ENCODE results near the gene P4HA2. TPM values are rescaled to one million over a fixed set of nuclear protein-coding genes. Genes with fewer than 3 reads are reported as not detected.
A peak's percentile ranks its signal among the peaks of the same experiment; 100 is the strongest.

Gene P4HA2
- total RNA-seq, 1 experiment from 2014 or later, result 25.1 TPM

GRCh38 chr5:132226516-132227234, 978 bp downstream of the P4HA2 start:
- Histone ChIP-seq H3K36me3 (ENCODE audit: control insufficient read depth, insufficient read depth, low read length) (no peaks in the 10 kb centered on the region), H3K9me3 (ENCODE audit: control insufficient read depth, insufficient read depth, low read depth, low read length) (no peaks in the 10 kb centered on the region), H3K4me3 (ENCODE audit: low read depth in 2 of 2, low read length in 2 of 2) (peak overlapping the region; percentile 57 to 60), H3K27ac (ENCODE audit: low read length) (no peak overlapping the region), H3K4me1 (ENCODE audit: control insufficient read depth, insufficient read depth, low read length) (no peaks in the 10 kb centered on the region), H3K27me3 (ENCODE audit: control insufficient read depth, insufficient read depth, low read length) (no peaks in the 10 kb centered on the region)
- TF ChIP-seq REST (IDR thresholded peaks at IDR 0.05; ENCODE audit: insufficient read depth in 1 of 2, low read depth in 2 of 2, low read length in 1 of 2), result no peak
- TF ChIP-seq, protein P1, sequence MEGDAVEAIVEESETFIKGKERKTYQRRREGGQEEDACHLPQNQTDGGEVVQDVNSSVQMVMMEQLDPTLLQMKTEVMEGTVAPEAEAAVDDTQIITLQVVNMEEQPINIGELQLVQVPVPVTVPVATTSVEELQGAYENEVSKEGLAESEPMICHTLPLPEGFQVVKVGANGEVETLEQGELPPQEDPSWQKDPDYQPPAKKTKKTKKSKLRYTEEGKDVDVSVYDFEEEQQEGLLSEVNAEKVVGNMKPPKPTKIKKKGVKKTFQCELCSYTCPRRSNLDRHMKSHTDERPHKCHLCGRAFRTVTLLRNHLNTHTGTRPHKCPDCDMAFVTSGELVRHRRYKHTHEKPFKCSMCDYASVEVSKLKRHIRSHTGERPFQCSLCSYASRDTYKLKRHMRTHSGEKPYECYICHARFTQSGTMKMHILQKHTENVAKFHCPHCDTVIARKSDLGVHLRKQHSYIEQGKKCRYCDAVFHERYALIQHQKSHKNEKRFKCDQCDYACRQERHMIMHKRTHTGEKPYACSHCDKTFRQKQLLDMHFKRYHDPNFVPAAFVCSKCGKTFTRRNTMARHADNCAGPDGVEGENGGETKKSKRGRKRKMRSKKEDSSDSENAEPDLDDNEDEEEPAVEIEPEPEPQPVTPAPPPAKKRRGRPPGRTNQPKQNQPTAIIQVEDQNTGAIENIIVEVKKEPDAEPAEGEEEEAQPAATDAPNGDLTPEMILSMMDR (IDR thresholded peaks at IDR 0.05), result no peak
- TF ChIP-seq TCF7L2 (IDR thresholded peaks at IDR 0.05; ENCODE audit: low read depth, low read length), result no peak
- no peak for TF ChIP-seq SIN3A (IDR thresholded peaks at IDR 0.05; ENCODE audit: borderline replicate concordance, insufficient read depth, low read depth, low read length)
- no peak for TF ChIP-seq POLR2AphosphoS5 (IDR thresholded peaks at IDR 0.05; ENCODE audit: low read depth, low read length)
- ChIA-PET CTCF (interaction anchor here (1.5 kb wide), 1 partner anchor 11 kb away, joined by 4 read pairs; no protein-coding TSS in a partner anchor), POLR2A (no interaction called here)
- DNase-seq (ENCODE audit: low read depth, low spot score) (no peak), ATAC-seq (no peak)
- no TSS peak for BruUV-seq (replicated peaks)
- intact Hi-C loops (cut with micrococcal nuclease; ENCODE audit: unreplicated experiment) (no loop called here), in situ Hi-C loops (cut with HindIII; ENCODE audit: low pct_unique_long_range_greater_than_20kb, low sequenced_read_pairs) (no loop called here)

DNA sequence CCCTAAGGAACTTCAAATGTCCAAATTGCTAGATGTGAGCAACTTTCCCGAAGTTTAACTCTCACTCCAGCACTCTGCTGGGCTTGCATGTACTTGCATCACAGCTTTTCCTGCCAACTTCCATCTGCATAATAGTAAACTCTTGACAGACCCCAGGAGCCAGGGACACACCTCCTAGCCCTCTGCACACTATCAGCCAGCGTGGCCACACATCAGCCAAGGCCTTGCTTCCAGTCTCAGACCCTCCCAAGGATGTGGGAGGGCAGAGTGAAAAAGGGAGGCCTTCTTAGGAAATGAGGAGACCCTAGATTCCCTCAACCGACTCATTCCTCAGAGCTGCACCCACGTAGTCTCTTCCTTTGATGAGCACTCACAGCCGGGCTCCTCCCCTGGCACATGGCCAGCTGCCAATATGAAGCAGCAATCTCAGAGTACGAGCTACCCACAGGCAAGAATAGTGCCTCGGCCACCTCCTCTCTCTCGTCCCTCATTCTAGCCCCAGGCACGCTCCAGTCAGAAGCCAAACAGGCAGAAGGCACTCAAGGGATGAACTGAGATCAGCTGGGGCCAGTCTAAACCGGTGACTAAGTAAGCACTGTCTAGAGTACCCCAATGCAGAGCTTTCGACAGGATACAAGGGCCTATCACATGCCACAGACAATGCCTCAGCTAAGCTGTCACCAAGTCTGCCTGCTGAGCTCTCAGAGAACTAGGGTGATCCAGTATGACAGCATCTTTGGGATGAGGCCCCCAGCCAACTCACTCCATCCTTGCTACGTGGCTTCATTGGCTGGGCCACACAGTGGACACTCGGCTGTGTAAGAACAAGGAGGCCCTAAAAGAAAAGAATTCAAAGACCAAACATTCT, 2.3 kb downstream of the P4HA2 start:
- POLR2A ChIA-PET, result no interaction called here
- DNase-seq (ENCODE audit: low read depth, low spot score) (no peak), ATAC-seq (no peak)
- CTCF ChIA-PET, result no interaction called here
- no peaks in the 10 kb centered on the region for H3K27me3 ChIP-seq (ENCODE audit: control insufficient read depth, insufficient read depth, low read length)
- no peaks in the 10 kb centered on the region for H3K9me3 ChIP-seq (ENCODE audit: control insufficient read depth, insufficient read depth, low read depth, low read length)
- no peak overlapping the region for H3K4me3 ChIP-seq (ENCODE audit: low read depth in 2 of 2, low read length in 2 of 2)
- in situ Hi-C loops (cut with HindIII; ENCODE audit: low pct_unique_long_range_greater_than_20kb, low sequenced_read_pairs), result no loop called here
- no TSS peak for BruUV-seq (replicated peaks)
- no peaks in the 10 kb centered on the region for H3K36me3 ChIP-seq (ENCODE audit: control insufficient read depth, insufficient read depth, low read length)
- H3K4me1 ChIP-seq (ENCODE audit: control insufficient read depth, insufficient read depth, low read length), result no peaks in the 10 kb centered on the region
- intact Hi-C loops (cut with micrococcal nuclease; ENCODE audit: unreplicated experiment), result no loop called here
- H3K27ac ChIP-seq (ENCODE audit: low read length), result no peak overlapping the region
- no peak for TF ChIP-seq POLR2AphosphoS5 (IDR thresholded peaks at IDR 0.05; ENCODE audit: low read depth, low read length)
- TF ChIP-seq, protein P1 (IDR thresholded peaks at IDR 0.05), result no peak
- TF ChIP-seq TCF7L2 (IDR thresholded peaks at IDR 0.05; ENCODE audit: low read depth, low read length), result no peak
- TF ChIP-seq REST (IDR thresholded peaks at IDR 0.05; ENCODE audit: insufficient read depth in 1 of 2, low read depth in 2 of 2, low read length in 1 of 2), result no peak
- no peak for TF ChIP-seq SIN3A (IDR thresholded peaks at IDR 0.05; ENCODE audit: borderline replicate concordance, insufficient read depth, low read depth, low read length)

Data from Panc1 (cell line).